Ureter (tissue), 1 donor: ENCODE measurements around the gene RBM19. TPM values are rescaled to one million over a fixed set of nuclear protein-coding genes. Genes with fewer than 3 reads are reported as not detected.
A peak's percentile ranks its signal among the peaks of the same experiment; 100 is the strongest.
"Not testable (repeated sequence)": the region's sequence is repeated elsewhere in the genome, so short reads cannot be mapped to it uniquely, and the experiment has no call there.

Experiments
- DNase-seq: peaks from one replicate; pipeline ENCODE4 v3.0.0-alpha.2; 2020; ENCODE audit warnings: low spot score
- total RNA-seq: library from RNA; stranded (reverse); gene quantifications from one replicate; pipeline ENCODE4 v1.2.4, GENCODE V29; 2023
- donor health status: DM: yes; HTN: yes; CAD: no.

Gene RBM19, protein sequence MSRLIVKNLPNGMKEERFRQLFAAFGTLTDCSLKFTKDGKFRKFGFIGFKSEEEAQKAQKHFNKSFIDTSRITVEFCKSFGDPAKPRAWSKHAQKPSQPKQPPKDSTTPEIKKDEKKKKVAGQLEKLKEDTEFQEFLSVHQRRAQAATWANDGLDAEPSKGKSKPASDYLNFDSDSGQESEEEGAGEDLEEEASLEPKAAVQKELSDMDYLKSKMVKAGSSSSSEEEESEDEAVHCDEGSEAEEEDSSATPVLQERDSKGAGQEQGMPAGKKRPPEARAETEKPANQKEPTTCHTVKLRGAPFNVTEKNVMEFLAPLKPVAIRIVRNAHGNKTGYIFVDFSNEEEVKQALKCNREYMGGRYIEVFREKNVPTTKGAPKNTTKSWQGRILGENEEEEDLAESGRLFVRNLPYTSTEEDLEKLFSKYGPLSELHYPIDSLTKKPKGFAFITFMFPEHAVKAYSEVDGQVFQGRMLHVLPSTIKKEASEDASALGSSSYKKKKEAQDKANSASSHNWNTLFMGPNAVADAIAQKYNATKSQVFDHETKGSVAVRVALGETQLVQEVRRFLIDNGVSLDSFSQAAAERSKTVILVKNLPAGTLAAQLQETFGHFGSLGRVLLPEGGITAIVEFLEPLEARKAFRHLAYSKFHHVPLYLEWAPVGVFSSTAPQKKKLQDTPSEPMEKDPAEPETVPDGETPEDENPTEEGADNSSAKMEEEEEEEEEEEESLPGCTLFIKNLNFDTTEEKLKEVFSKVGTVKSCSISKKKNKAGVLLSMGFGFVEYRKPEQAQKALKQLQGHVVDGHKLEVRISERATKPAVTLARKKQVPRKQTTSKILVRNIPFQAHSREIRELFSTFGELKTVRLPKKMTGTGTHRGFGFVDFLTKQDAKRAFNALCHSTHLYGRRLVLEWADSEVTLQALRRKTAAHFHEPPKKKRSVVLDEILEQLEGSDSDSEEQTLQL
- total RNA-seq: 60.0 TPM

GRCh38 chr12:113965951-113966797 lies at the start of gene RBM19:
TSS of gene RBM19 (minus strand) at chr12:113966325. CDS start at chr12:113966227, 98 bp downstream.
- peak; percentile 99 for DNase-seq

DNA sequence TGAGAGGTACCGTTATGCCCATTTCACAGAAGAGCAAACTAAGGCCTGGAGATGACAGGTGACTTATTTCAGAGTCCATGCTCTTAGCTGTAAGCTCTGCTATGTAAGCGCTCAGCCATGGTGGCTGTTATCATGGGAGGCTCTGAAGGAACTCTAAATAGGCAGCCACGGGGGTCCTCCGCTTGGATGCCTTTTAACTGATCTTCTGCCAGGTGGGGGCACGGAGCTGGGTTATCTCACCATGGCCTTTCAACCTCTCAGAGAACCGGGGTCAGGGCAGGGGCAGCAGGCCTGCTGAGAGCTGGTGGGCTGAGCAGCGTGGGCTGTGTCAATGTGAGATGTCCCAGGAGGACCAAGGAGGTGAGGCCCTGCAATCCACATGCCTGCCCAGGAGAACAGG lies 49.7 kb upstream of the RBM19 start:
- no peak for DNase-seq

- DNase-seq: no peak
These were observed 47.6 kb upstream of the RBM19 start for GRCh38 chr12:114013575-114014345.

DNA sequence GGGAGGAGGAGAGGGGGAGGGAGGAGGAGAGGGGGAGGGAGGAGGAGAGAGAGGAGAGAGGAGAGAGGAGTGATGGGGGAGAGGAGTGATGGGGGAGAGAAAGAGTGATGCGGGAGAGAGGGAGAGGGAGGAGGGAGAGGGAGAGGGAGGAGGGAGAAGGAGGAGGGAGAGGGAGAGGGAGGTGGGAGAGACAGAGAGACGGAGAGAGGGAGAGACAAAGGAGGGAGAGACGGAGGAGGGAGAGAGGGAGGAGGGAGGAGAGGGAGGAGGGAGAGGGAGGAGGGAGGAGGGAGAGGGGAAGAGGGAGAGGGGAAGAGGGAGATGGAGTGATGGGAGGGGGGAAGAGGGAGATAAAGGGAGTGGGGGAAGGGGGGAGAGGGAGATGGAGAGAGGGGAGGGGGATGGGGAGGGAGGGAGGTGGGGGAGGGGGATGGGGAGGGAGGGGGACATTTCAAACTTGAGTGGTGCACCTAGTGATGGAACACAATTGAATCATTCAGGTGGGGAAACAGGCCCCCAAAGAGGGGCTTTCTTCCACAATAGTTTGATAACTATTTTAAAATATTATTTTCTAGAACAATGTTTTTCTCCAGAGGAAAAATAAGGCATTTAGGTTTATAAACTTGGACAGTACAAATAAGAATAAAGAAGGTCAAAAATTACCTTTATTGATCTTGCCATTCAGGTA lies 46.8 kb upstream of the RBM19 start:
- no peak for DNase-seq

- DNase-seq: no peak
These were observed 45.6 kb upstream of the RBM19 start for GRCh38 chr12:114011711-114012110.

- DNase-seq: no peak
These were observed 40.6 kb upstream of the RBM19 start for GRCh38 chr12:114006482-114007425.

DNA sequence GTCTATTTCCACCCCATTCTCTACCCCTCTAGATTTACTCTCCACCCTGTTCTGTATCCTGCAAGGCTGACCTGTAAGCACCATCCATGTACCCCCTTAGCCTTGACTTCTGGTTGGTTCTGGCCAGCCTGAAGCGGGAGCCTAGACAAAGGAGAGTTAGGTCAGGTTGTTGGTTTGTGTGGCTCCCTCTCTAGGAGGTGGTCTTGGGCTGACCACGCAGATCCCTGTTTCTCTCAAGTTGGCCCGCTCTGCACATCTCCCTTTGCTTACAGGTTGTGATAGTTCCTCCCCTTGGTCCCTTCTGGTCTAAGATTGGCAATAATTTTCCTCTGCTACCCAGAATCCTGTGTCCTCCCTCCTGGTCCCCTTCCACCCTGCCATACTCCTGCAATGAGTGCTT lies 38.3 kb upstream of the RBM19 start:
- DNase-seq: no peak

DNA sequence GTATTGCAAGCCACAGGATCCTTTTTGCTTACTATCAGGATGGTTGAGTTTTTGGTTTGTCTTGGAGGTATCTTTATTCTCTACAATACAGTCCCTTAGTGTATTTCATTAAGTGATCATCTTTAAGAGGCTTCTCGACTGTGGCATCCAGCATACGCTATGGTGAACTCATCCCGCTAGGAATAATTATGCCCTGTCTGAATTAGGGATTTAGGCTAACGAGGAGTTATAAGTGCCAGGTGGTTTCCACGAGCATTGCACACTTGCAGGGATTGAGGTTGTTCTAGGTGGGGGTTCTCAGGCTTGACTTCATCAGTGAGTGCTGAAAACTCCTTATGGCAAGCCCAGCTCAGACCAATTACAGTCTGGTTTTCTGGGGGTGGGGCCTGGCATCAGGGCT lies 37.2 kb upstream of the RBM19 start:
- DNase-seq: no peak

DNA sequence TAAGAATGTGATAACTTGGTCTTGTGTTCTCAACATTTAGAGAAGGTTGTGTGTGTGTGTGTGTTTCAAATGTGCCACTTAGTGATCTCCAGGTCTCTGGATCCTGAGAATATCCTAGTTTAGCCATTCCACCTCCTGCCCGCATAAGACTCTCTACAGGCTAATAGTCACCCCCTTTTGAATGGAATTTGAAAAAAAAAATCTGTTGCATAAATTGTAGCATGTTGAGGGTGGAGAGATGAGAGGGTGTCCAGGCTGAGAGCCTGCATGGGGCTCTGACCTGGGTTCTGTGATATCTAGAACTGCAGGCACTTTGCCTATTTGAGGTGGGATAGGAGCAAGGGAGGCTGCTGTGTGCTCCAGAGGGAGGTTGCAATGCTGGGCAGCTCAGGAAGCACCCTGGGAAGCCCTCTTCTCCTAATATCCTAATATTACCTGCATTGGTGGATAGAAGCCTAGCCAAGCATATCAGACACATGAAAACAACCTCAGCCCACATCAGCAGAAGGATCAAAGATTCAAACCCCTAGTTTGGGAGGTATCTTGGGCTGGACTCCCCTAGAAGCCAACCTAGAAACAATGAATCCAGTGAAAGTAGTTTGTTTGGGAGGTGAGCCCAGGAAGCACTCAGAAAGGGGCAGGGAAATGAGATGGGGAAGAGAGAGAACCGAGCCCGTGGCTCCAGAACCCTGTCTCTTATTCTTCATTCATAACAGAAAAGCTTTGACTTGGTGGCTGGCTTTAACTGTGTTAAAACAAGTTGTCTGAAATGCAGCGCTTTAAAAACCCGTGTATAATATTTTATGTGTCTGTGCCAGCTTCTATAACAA lies 35.6 kb upstream of the RBM19 start:
- no peak for DNase-seq

GRCh38 chr12:114000861-114001260 lies 34.7 kb upstream of the RBM19 start:
- DNase-seq: no peak

DNA sequence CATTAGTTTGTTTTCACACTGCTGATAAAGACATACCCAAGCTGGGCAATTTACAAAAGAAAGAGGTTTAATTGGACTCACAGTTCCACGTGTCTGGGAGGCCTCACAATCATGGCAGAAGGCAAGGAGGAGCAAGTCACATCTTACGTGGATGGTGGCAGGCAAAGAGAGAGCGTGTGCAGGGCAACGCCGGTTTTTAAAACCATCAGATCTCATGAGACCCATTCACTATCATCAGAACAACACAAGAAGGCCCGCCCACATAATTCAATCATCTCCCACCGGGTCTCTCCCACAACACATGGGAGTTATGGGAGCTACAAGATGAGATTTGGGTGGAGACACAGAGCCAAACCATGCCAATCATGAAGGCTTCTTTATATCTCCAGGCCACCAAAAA lies 34.1 kb upstream of the RBM19 start:
- not testable (repeated sequence) for DNase-seq

DNA sequence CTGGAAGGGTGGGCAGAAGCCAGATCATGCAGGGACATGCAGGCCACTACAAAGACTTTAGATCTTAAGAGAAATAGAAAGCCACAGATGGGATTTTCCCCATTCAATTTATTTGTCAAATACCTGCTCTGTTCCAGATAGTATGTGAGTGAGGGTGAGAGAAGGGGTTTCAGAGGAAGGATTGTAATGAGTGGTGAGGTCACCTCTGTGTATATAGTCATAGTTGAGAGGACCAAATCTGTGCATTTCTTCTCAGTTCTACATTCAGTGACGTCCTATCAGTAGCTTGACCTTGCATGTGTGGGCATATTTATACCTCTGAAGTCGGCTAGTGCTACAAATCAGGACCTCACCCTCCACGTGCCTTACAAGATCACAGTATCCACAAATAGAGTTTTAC lies 31.2 kb upstream of the RBM19 start:
- DNase-seq: no peak

GRCh38 chr12:113996026-113996425 lies 29.9 kb upstream of the RBM19 start:
- no peak for DNase-seq

- DNase-seq: no peak
These were observed 27.9 kb upstream of the RBM19 start for GRCh38 chr12:113994051-113994450.

GRCh38 chr12:113992751-113993150 lies 26.6 kb upstream of the RBM19 start:
- not testable (repeated sequence) for DNase-seq

GRCh38 chr12:113991224-113992044 lies 25.3 kb upstream of the RBM19 start:
- DNase-seq: no peak
